Measurements from ENCODE around the gene MED10. TPM values are rescaled to one million over a fixed set of nuclear protein-coding genes. Genes with fewer than 3 reads are reported as not detected.

The MED10 gene
- total and polyA plus RNA-seq, 2 experiments from 2014 or later: 19.7 to 75.5 TPM

DNA sequence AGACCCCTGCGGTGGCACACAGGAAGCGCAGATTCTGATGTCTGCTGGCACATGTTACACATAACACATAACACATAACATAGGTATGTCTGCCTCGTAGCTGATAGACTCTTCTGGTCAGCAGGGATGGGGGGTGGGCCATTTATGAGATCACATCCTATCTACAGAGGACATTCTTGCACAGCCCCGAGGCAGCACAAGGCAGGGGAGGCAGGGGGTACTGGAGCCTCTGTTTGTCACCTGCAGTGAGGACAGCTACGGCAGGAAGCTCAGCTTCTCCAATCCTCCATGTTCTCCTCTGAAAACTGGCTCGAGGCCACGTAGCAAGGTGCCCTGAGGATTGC is 16.7 kb upstream of the MED10 start:
- DNase-seq (ENCODE audit: low spot score): no peak
- Histone ChIP-seq H3K4me3 (no peak overlapping the region), H3K4me1 (ENCODE audit: insufficient read depth) (no peaks in the 10 kb centered on the region), H3K79me2 (no peaks in the 10 kb centered on the region), H3K27me3 (no peaks in the 10 kb centered on the region), H3K36me3 (replicated peaks; ENCODE audit: insufficient read depth, low read depth) (no peaks in the 10 kb centered on the region), H2AFZ (no peak overlapping the region), H3K27ac (no peak overlapping the region), H4K20me1 (ENCODE audit: insufficient read depth, poor library complexity, severe bottlenecking) (no peaks in the 10 kb centered on the region), H3K9me2 (replicated peaks; ENCODE audit: insufficient read depth) (no peaks in the 10 kb centered on the region), H3K4me2 (no peak overlapping the region), H3K9me3 (ENCODE audit: low read depth) (no peaks in the 10 kb centered on the region)
- TF ChIP-seq EZH2phosphoT487 (IDR thresholded peaks at IDR 0.05; ENCODE audit: low read depth, severe bottlenecking, unreplicated experiment) (no peak), CTCF (IDR thresholded peaks at IDR 0.05; ENCODE audit: poor library complexity) (no peak)
- 78% methylated on average over 7 of the region's 7 CpGs for WGBS (ENCODE audit: low lambda C conversion rate, missing lambda C conversion rate)

DNA sequence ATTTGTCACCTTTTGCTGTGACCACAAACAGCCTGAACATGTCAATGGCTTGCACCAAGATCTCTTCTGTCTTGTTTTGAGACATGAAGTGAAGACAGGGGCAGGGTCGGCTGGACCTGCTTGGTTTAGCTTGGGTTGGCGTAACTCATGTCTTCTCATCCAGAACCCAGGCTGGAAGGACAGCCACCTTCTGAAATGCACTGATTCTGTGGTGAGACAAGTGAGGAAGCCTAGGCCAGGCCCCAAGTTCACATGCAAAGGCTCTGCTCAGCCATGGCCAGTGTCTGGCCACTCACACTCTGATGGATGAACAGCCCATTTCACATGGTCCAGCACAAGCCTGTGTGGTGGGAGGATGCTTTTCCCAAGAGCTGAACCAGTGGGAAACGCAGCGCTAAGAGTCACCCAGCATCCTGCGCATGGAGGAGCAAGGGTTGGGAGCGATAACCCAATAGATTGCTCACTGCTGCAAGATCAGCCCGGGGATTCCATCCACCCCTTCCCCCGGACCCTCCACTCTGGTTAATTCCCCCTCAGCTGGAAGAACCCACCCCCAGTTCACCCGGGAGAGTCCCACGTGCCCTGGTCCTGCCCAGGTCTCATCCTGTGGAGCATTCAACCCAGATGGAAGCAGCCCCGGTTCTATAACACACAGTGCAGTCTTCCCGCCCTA is 16.2 kb upstream of the MED10 start:
- no peak for DNase-seq (ENCODE audit: low spot score)
- Histone ChIP-seq H3K9me2 (replicated peaks; ENCODE audit: insufficient read depth) (no peaks in the 10 kb centered on the region), H3K79me2 (no peaks in the 10 kb centered on the region), H3K27me3 (no peaks in the 10 kb centered on the region), H2AFZ (no peak overlapping the region), H3K36me3 (replicated peaks; ENCODE audit: insufficient read depth, low read depth) (no peaks in the 10 kb centered on the region), H3K4me2 (no peak overlapping the region), H3K4me1 (ENCODE audit: insufficient read depth) (no peaks in the 10 kb centered on the region), H3K4me3 (no peak overlapping the region), H4K20me1 (ENCODE audit: insufficient read depth, poor library complexity, severe bottlenecking) (no peaks in the 10 kb centered on the region), H3K9me3 (ENCODE audit: low read depth) (no peaks in the 10 kb centered on the region), H3K27ac (no peak overlapping the region)
- no peak for TF ChIP-seq EZH2 (IDR thresholded peaks at IDR 0.05; ENCODE audit: borderline replicate concordance)
- no peak for TF ChIP-seq EZH2phosphoT487 (IDR thresholded peaks at IDR 0.05; ENCODE audit: low read depth, severe bottlenecking, unreplicated experiment)
- TF ChIP-seq CTCF (IDR thresholded peaks at IDR 0.05; ENCODE audit: poor library complexity): no peak
- 92% methylated on average over 12 of the region's 12 CpGs for WGBS (ENCODE audit: low lambda C conversion rate, missing lambda C conversion rate)

DNA sequence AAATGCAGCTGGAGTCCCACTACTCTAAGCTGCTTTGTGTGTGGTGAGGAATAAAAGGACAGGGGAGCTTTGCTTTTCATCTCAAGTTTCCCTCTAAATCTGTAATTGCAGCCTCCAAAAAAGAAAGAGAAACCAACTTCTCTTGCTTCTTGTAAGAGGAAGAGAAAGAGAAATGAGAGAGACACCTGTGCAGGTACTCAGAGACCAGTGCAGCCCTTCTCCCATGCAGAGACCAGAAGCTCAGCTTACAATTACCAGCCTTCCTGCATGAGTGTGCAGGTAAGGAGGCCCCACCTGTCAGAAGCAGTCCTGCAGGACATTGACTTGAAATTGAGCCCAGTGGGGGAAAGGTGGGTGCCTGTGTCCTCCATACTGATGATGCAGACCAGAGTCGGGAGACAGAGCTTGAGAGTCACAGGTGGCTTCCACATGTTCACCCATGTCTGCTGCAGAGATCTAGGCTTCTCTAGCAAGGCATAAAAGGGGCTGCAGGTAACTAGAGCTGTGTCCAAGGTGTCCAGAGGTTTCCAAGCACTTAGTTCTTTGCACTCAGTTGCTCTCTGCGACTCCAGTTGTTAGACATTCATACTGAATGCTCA is 15.3 kb upstream of the MED10 start:
- no peaks in the 10 kb centered on the region for H4K20me1 ChIP-seq (ENCODE audit: insufficient read depth, poor library complexity, severe bottlenecking)
- no peaks in the 10 kb centered on the region for H3K27me3 ChIP-seq
- no peak overlapping the region for H2AFZ ChIP-seq
- H3K36me3 ChIP-seq (replicated peaks; ENCODE audit: insufficient read depth, low read depth): no peaks in the 10 kb centered on the region
- H3K27ac ChIP-seq: no peak overlapping the region
- no peaks in the 10 kb centered on the region for H3K79me2 ChIP-seq
- H3K9me2 ChIP-seq (replicated peaks; ENCODE audit: insufficient read depth): no peaks in the 10 kb centered on the region
- H3K4me1 ChIP-seq (ENCODE audit: insufficient read depth): no peaks in the 10 kb centered on the region
- H3K9me3 ChIP-seq (ENCODE audit: low read depth): no peaks in the 10 kb centered on the region
- no peak overlapping the region for H3K4me2 ChIP-seq
- 91% methylated on average over 2 of the region's 2 CpGs for WGBS (ENCODE audit: low lambda C conversion rate, missing lambda C conversion rate)
- no peak for TF ChIP-seq CTCF (IDR thresholded peaks at IDR 0.05; ENCODE audit: poor library complexity)
- DNase-seq (ENCODE audit: low spot score): no peak
- H3K4me3 ChIP-seq: no peak overlapping the region

Measured in hepatocyte (in vitro differentiated cells).